Activated CD4-positive, CD25-positive, alpha-beta regulatory T cell treated with anti-CD3 and anti-CD28 coated beads, Interleukin-2, amount 50 U/mL, for 16 hours (primary cell): ENCODE results near the gene MPV17.
"Not testable (repeated sequence)": the region's sequence is repeated elsewhere in the genome, so short reads cannot be mapped to it uniquely, and the experiment has no call there.

Source experiments
- DNase-seq: peaks from one replicate; pipeline ENCODE4 v3.0.0-alpha.2; 2020; ENCODE audit warnings: low read depth, low spot score

MPV17 gene

GRCh38 chr2:27323596-27324285, 844 bp upstream of the MPV17 start:
- DNase-seq, result no peak

DNA sequence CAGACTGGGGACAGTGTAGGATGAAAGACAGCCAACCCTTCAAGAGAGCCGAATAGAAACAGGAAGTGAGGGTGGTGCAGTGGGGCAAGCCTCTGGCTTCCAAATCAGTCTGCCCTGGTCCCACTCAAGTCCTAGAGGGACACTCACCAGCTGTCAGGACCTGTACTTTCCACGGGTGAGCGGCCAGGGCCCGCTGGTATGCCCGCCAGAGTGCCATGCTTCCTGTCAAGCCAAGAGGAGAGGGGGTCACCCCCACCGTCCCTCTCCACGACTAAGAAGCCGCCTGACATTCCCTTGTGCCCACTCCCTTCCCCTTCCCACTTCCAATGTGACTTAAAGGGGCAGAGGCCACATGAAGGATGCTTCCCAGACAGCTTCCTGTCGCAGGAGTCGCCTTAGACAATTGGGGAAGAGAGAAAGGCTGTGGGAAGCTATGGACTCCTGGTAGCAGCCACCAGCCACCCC, 564 bp downstream of the MPV17 start:
- no peak for DNase-seq

DNA sequence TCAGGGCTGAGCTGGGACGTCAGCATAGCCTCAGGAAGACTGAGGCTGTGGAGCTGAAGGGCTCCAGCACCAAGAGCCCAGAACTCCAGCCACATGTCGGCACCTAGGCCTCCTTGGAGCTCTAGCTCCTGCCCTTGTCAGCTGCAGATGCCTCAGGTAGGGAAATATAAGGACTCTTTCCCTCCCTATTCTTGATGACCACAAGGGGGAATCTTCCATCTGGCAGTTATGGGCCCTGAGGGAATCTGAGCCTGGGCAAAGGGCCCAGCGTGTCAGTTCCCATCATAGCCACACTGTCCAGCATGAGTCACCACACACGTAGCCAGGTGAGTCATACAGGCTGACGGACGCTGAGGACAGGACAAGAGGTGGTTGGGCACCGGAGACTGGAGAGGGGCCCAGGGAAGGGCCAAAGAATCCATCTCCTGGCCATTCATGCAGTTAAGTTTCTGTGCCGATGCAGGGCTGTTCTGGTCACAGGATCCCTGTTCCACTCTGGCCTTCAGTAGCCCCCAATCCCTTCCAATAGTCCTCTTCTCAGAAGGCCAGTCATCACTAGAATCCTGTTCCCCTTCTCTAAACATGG, 1.8 kb downstream of the MPV17 start:
- no peak for DNase-seq

DNA sequence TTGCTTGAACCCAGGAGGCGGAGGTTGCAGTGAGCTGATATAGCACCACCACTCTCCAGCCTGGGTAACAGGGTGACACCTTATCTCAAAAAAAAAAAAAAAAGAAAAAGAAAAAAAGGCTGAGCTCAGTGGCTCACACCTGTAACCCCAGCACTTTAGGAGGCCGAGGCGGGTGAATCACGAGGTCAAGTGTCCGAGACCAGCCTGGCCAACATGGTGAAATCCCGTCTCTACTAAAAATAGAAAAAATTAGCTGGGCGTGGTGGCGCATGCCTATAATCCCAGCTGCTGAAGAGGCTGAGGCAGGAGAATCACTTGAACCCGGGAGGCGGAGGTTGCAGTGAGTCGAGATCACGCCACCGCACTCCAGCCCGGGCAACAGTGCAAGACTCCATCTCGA, 3.1 kb downstream of the MPV17 start:
- not testable (repeated sequence) for DNase-seq

DNA sequence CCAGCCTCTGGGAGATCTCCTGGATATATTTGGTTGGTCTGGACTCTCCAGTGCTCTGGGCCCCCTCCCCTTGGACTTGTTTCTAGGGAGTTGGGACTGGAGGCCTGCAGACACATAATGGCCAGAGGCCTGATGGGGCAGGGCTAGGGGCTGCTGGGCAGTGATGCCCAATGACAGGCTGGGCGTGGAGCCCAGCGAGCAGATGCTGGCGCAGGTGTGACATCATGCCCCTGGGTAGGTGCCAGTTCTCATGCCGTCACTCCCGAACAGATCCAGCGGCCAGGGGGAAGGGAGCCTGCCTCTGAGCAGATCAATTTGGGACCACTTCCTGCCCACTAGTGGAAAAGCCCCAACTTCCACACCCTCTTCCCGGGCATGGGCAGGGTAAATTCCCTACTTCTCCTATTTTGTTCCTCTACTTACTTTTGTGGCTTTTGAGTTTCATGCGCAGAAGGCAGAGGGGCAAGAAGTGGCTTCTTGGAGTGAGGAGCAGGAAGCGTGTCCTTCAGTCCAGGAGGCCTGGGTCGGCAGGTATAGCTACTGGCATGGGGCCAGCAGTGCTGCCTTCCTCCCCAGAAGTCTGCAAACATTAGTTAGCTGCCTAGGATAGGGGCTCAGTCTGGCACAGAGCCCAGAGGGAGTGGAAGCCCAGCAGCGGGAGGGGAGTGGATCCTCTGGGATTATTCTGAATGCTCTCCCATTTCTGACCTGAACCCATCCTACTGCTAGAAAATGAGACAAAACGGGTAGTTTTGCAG, 6.1 kb downstream of the MPV17 start:
- no peak for DNase-seq

DNA sequence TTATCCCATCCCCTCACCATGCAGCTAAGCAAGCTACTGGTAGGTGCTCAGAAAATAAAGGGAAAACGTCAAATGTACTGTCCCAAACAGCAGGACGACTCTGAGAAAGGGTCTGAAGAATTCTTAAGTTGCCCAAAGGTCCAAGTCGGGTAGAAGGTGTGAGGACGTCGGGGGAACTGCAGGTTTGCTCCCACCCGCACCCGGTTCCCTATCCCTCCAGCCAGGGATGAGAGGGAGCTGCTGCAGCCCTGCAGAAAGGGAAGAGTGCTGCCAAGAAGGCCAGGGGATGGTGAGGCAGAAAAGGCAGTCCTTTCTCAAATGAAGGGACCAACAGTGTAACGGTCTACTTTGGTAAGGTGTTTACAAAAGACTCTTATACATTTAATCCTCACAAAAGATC, 7.8 kb downstream of the MPV17 start:
- no peak for DNase-seq

- no peak for DNase-seq
Observed at GRCh38 chr2:27314709-27315108, 8.2 kb downstream of the MPV17 start.

GRCh38 chr2:27313882-27314645, 8.8 kb downstream of the MPV17 start:
- DNase-seq, result no peak

- no peak for DNase-seq
Observed at GRCh38 chr2:27312152-27312551, 10.7 kb downstream of the MPV17 start.

DNA sequence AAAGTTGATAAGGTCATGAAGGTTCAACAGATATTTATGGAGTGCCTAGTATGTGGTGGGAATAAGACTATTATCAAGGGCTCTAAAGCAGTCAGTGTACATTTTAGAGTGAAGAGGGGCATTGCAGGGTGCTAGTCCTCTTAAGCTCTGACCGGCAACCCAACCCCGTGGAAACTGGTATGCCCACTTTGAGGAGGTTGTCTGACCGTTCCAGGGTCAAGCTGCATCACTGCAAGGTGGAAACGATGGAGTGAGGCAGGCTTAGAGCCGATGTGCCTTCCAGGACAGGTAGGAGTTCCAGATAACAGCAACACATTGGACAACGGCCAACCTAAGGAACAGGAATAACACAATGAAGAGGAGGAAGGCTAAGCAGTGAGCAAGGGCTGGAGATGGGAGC, 13.2 kb downstream of the MPV17 start:
- DNase-seq, result no peak

GRCh38 chr2:27308359-27308881, 14.5 kb downstream of the MPV17 start, which contains the start of gene UCN:
TSS of gene UCN (minus strand) at chr2:27308445. CDS start at chr2:27307895, 550 bp downstream.
- no peak for DNase-seq

DNA sequence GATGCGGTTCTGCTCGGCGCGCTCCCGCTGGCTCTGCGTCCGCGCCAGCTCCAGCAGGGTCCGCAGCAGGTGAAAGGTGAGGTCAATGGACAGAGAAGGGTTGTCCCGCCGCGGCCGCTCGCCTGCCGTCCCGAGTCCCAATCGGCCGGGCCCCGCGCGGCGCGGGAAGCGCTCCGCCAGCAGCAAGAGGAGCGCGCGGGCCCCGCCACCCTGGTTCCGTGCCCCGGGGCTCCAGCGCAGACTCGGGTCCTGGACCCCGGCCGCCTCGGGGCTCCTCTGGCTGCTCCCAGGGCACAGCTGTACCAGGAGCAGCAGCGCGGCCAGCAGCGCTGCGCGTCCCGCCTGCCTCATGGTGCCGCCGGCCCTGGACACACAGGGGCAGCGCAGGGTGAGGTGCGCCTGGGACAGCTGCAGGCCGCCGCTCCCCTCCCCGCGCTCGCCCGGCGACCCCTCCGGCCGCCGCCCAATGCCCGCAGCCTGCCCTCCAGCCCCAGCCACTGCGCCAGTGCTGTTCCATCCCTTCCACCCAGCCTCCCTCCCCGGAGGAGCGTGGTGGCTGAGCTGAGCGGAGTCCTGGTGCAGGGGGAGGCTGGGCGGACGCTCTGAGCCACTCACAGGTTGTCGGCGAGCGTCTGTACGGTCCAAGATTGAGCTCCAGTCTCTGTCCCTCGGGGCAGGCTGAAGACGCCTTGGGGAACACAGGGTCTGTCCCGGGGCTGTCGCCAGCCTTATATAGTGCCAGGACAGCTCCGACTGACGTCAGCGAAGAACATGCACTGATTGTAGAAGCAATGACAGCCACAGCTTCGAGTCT, 15.1 kb downstream of the MPV17 start:
- DNase-seq, result no peak

DNA sequence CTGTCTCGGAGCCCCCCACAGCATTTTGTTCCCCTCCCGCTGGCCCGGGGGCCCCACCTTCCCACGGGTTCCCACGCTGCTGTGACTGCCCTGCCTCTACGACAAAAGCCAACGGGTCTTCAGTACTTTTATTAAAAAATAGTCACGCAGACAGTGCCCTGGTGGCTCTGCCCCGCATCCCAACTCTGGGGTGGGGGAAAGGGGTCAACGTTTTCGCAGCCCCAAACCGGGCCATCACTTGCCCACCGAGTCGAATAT, 15.7 kb downstream of the MPV17 start:
- DNase-seq, result no peak

DNA sequence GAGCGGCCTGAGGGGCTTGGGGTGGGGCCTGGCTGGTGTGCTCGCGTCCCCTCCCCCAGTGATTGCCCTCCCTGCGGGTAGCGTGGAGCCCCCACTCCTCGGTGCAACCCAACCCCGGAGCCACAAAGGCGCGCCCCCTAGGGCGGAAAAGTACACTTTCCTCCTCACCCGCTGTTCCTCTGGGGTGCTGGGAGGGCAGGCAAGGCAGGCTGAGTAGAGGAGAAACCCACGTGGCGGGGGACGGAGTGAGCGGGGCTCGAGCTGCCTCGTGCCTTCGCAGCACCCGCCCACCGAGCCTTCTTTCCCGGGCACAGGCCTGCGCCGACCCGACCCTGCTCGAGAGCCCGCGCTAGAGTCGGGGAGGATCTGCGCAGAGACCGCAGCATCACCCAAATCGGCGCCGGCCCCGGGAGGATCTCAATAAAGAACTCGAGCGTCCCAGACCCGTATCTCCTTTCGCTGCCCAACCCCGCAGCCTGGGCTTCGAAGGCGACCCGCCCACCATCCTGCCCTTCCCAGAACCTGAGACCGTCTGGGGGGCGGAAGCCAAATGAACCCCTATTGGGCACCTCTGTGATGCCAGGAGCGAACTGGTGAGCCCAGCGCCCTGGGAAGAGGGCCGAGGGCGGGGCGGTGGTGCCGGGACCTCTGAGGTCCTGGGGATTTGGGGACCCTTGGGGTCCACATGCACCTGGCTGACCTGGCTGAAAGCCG, 16.2 kb downstream of the MPV17 start:
- DNase-seq, result no peak

- DNase-seq, result no peak
Observed at GRCh38 chr2:27306136-27306535, 16.8 kb downstream of the MPV17 start.

GRCh38 chr2:27305516-27305915, 17.4 kb downstream of the MPV17 start:
- DNase-seq, result no peak

- DNase-seq, result no peak
Observed at GRCh38 chr2:27304488-27305240, 18.2 kb downstream of the MPV17 start.

DNA sequence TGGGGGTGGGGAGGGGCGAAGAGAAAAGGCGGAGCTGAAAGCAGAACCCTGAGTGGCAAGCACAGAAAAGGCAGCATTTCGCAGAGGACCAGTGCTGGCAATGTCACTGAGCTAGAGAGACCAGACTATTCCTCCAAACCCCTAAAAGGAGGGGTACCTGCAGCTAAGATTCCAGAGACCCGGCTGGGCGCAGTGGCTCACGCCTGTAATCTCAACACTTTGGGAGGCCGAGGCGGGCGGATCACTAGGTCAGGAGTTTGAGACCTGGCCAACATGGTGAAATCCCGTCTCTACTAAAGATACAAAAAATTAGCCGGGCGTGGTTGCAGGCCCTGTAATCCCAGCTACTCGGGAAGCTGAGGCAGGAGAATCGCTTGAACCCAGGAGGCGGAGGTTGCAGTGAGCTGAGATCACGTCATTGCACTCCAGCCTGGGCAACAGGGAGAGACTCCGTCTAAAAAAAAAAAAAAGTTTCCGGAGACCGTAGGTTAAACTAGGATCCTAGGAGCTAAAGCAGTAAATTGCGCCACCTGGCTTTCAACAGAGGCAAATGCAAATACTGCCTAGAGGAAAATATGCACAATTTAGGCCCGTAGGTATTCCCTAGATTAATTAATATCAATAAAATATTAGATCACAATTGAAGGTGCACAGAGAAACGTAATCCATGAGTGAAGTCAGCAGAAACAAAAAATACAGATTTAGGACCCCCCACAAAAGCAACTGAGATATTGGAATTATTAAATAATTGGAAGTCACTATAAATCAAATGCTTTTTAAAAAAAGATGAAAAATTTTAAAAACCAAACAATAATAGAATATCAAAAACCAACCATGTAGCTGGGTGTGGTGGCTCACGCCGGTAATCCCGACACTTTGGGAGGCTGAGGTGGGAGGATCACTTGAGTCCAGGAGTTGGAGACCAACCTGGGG, 19.5 kb downstream of the MPV17 start:
- DNase-seq, result no peak

GRCh38 chr2:27300606-27301005, 22.3 kb downstream of the MPV17 start:
- DNase-seq, result not testable (repeated sequence)
